ENCODE results near the gene LRRC28. TPM values are rescaled to one million over a fixed set of nuclear protein-coding genes. Genes with fewer than 3 reads are reported as not detected.
"Not testable (repeated sequence)": the region's sequence is repeated elsewhere in the genome, so short reads cannot be mapped to it uniquely, and the experiment has no call there.

LRRC28 gene
- polyA plus RNA-seq, 1 experiment, result 23.5 TPM

DNA sequence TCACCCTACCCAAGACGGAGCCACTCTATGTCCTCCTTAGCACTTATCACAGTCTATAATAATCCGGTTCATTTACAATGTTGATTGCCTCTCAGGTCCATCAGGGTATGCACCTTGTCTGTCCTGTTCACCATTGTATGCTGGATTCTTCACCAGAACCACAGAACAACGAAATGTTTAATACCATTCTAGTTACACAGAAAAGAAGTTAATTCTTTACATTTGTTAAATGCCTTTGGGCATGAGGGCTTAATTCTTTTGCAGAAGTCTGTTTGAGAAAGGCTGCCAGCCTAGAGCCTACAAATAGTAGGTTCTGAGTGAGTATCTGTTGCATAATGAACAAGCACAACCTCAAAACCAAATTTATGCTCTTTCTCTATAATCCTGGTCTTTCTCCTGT lies 24.5 kb upstream of the LRRC28 start:
- CTCF ChIA-PET, result no interaction called here

DNA sequence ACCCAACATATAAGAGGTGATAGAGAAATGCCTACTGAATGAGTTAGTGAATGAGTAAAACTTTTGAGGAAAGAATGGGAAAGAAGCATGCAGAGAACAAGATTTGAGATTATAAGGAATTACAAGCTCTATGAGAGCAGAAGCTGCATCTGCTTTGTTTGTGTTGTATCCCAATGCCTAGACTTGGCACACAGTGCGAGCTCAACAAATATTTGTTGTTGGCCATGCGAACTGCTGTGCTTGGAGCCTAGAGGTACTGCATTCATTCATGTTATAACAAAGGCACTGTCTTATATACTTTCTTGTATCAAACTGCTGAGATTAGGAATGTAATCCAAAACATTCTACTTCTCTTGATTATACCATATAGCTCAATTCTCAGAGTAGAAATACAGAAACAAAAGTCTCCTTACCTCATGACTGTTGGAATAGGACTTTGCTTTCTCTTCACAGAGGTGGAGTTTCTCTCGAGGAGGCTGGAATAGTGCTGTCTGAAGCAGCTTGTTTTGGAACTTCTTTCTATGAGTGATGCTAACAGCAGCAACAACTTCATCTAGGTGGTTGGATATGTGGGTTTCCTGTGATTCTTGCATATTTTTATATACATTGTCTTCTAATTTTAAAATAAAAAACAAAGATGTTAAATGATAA lies 23.0 kb upstream of the LRRC28 start:
- CTCF ChIA-PET, result interaction anchor here (0.9 to 1.4 kb wide), 3 partner anchors 15 to 128 kb away, joined by 3 to 4 read pairs (median 3); no protein-coding TSS in a partner anchor
- POLR2A ChIA-PET, result no interaction called here
- TF ChIP-seq, protein P1, sequence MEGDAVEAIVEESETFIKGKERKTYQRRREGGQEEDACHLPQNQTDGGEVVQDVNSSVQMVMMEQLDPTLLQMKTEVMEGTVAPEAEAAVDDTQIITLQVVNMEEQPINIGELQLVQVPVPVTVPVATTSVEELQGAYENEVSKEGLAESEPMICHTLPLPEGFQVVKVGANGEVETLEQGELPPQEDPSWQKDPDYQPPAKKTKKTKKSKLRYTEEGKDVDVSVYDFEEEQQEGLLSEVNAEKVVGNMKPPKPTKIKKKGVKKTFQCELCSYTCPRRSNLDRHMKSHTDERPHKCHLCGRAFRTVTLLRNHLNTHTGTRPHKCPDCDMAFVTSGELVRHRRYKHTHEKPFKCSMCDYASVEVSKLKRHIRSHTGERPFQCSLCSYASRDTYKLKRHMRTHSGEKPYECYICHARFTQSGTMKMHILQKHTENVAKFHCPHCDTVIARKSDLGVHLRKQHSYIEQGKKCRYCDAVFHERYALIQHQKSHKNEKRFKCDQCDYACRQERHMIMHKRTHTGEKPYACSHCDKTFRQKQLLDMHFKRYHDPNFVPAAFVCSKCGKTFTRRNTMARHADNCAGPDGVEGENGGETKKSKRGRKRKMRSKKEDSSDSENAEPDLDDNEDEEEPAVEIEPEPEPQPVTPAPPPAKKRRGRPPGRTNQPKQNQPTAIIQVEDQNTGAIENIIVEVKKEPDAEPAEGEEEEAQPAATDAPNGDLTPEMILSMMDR (IDR thresholded peaks at IDR 0.05; ENCODE audit: insufficient read depth, low read depth, low read length), result no peak
- H3K27me3 ChIP-seq (ENCODE audit: control insufficient read depth, insufficient read depth, low read length), result no peaks in the 10 kb centered on the region
- no peak for DNase-seq (ENCODE audit: low read depth)
- H3K4me3 ChIP-seq (ENCODE audit: low read depth, low read length), result no peak overlapping the region
- H3K36me3 ChIP-seq (ENCODE audit: control insufficient read depth, insufficient read depth, low read length), result 0 out of 2 replicates have a peak, but pooled peaks cover 3% of the 10 kb centered on the region

More for the DNA sequence above, 24.5 kb upstream of the LRRC28 start:
- Histone ChIP-seq H3K27me3 (ENCODE audit: control insufficient read depth, insufficient read depth, low read length) (no peaks in the 10 kb centered on the region), H3K36me3 (ENCODE audit: control insufficient read depth, insufficient read depth, low read length) (peaks cover 7% of the 10 kb centered on the region; the same call in 1 of the 2 replicates), H3K4me3 (ENCODE audit: low read depth, low read length) (no peak overlapping the region)
- TF ChIP-seq, protein P1 (IDR thresholded peaks at IDR 0.05; ENCODE audit: insufficient read depth, low read depth, low read length), result no peak
- POLR2A ChIA-PET, result no interaction called here
- DNase-seq (ENCODE audit: low read depth), result no peak

DNA sequence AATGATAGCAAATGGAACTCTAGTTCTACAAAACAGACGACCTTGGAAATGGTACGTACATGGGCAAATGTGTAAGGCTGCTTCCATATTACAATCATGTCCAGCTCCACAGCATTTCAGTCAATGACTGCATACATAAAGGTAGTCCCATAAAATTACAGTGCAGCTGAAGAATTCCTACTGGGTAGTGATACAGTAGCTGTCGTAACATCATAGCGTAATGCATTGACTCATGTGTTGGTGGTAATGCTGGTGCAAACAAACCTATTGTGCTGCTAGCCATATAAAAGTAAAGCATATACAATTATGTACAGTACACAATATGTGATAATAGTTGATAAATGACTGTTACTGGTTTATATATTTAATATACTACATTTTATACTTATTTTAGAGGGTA lies 20.4 kb upstream of the LRRC28 start:
- no peak for DNase-seq (ENCODE audit: low read depth)
- Histone ChIP-seq H3K36me3 (ENCODE audit: control insufficient read depth, insufficient read depth, low read length) (0 out of 2 replicates have a peak, but pooled peaks cover 2% of the 10 kb centered on the region), H3K4me3 (ENCODE audit: low read depth, low read length) (no peak overlapping the region), H3K27me3 (ENCODE audit: control insufficient read depth, insufficient read depth, low read length) (no peaks in the 10 kb centered on the region)
- POLR2A ChIA-PET, result no interaction called here
- CTCF ChIA-PET, result interaction anchor here (1.0 kb wide), 1 partner anchor 12 kb away, joined by 3 read pairs; no protein-coding TSS in a partner anchor
- TF ChIP-seq, protein P1 (IDR thresholded peaks at IDR 0.05; ENCODE audit: insufficient read depth, low read depth, low read length), result no peak

DNA sequence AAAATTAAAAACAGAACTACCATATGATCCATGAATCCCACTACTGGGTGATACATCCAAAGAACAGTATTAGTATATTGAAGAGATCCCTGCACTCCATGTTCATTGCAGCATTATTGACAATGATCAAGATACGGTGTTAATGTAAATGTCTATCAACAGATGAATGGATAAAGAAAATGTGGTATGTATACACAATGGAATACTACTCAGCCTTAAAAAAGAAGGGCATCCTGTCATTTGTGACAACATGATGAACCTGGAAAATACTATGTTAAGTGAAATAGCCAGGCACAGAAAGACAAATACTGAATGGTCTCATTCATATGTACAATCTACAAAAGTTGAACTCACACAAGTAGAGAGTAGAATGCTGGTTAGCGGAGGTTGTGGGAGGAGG lies 18.5 kb upstream of the LRRC28 start:
- no peak for DNase-seq (ENCODE audit: low read depth)
- Histone ChIP-seq H3K36me3 (ENCODE audit: control insufficient read depth, insufficient read depth, low read length) (0 out of 2 replicates have a peak, but pooled peaks cover 2% of the 10 kb centered on the region), H3K4me3 (ENCODE audit: low read depth, low read length) (no peak overlapping the region), H3K27me3 (ENCODE audit: control insufficient read depth, insufficient read depth, low read length) (no peaks in the 10 kb centered on the region)
- CTCF ChIA-PET, result no interaction called here
- TF ChIP-seq, protein P1 (IDR thresholded peaks at IDR 0.05; ENCODE audit: insufficient read depth, low read depth, low read length), result no peak
- POLR2A ChIA-PET, result no interaction called here

DNA sequence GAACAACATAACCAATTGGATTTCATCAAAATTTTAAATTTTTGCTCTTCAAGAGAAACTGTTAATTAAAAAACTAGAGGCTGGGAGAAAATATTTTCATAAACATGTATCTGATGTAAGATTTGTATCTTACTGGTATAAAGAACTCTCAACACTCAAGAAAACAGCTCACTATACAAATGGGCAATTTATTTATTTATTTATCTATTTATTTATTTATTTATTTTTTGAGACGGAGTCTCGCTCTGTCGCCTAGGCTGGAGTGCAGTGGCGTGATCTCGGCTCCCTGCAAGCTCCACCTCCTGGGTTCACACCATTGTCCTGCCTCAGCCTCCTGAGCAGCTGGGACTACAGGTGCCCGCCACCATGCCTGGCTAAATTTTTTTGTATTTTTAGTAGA lies 17.1 kb upstream of the LRRC28 start:
- H3K4me3 ChIP-seq (ENCODE audit: low read depth, low read length); CTCF ChIA-PET; H3K36me3 ChIP-seq (ENCODE audit: control insufficient read depth, insufficient read depth, low read length); POLR2A ChIA-PET; H3K27me3 ChIP-seq (ENCODE audit: control insufficient read depth, insufficient read depth, low read length); DNase-seq (ENCODE audit: low read depth): not testable (repeated sequence)

DNA sequence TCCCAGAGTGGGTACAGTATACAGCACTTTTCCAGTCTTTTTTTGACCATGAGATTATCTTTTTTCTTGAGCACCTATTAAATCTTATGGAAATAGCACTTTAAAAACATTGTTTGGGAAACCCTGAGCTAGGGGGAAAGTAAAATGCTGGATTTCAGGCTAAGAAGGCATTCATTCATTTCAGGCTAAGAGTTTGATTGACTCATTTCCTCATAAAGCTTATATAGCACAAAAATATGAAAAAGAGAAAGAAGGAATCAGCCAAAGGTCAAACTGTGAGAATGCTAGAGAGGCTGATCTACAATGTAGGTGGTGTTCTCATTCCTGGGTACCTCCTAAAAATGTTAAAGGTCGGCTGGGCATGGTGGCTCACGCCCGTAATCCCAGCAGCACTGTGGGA lies 12.4 kb upstream of the LRRC28 start:
- TF ChIP-seq, protein P1 (IDR thresholded peaks at IDR 0.05; ENCODE audit: insufficient read depth, low read depth, low read length), result no peak

More for the DNA sequence above, 12.4 kb upstream of the LRRC28 start:
- no peaks in the 10 kb centered on the region for H3K27me3 ChIP-seq (ENCODE audit: control insufficient read depth, insufficient read depth, low read length)
- H3K36me3 ChIP-seq (ENCODE audit: control insufficient read depth, insufficient read depth, low read length), result 0 out of 2 replicates have a peak, but pooled peaks cover 1% of the 10 kb centered on the region
- ChIA-PET POLR2A (no interaction called here), CTCF (interaction anchor here (1.3 kb wide), 1 partner anchor 138 kb away, joined by 5 read pairs; no protein-coding TSS in a partner anchor)
- no peak for DNase-seq (ENCODE audit: low read depth)
- no peak overlapping the region for H3K4me3 ChIP-seq (ENCODE audit: low read depth, low read length)
